SW 1271 (cell line): Measurements from ENCODE around the gene TRIM3.

Experiments used
- DNase-seq, 2 experiments: peaks; one replicate each; lab custom pipeline; 2025; lab: John Stamatoyannopoulos, UW

Gene TRIM3

GRCh38 chr11:6437993-6438392 lies 35.7 kb downstream of the TRIM3 start:
- DNase-seq = no peak

GRCh38 chr11:6437423-6437822 lies 36.3 kb downstream of the TRIM3 start:
- DNase-seq = no peak

- no peak for DNase-seq
Observed at GRCh38 chr11:6433998-6434660, 39.6 kb downstream of the TRIM3 start.

- DNase-seq = peak in 1 of 2 experiments; percentile 24
Observed at GRCh38 chr11:6431861-6432260, 41.9 kb downstream of the TRIM3 start.

DNA sequence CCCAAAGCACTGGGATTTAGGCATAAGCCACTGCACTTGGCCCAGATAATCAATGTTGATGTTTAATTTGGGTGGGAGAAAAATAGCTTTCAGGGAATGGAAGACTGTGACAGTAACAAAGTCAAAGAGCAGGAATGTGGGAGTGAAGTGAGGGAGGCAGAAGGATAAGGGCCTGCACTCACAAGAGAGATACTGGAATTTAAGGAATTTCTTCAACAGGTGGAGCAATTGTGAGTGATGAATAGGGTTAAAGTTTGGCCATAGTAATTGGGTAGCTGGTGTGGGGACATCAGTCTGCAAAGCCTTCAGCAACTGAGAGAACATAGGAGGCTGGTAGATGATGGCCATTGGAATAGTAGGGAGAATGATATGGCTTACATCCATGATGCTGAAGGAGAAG lies 46.2 kb downstream of the TRIM3 start:
- DNase-seq = no peak

- DNase-seq = no peak
Observed at GRCh38 chr11:6420677-6421076, 53.1 kb downstream of the TRIM3 start.

GRCh38 chr11:6419009-6419631 lies 54.6 kb downstream of the TRIM3 start, which contains the start of gene APBB1:
APBB1 (minus strand) TSS chr11:6419094; CDS start chr11:6411347, 7,747 bp downstream.
- DNase-seq = peak in 1 of 2 experiments; percentile 30

- DNase-seq = no peak
Observed at GRCh38 chr11:6418557-6419008, 55.2 kb downstream of the TRIM3 start.

GRCh38 chr11:6417907-6418556 lies 55.7 kb downstream of the TRIM3 start:
- DNase-seq = no peak

GRCh38 chr11:6415797-6416196 lies 57.9 kb downstream of the TRIM3 start:
- DNase-seq = no peak

GRCh38 chr11:6414874-6415328 lies 58.8 kb downstream of the TRIM3 start:
- no peak for DNase-seq

GRCh38 chr11:6413791-6414201 lies 59.9 kb downstream of the TRIM3 start:
- no peak for DNase-seq

GRCh38 chr11:6411594-6412031 lies 62.1 kb downstream of the TRIM3 start:
- DNase-seq = no peak

- DNase-seq = no peak
Observed at GRCh38 chr11:6410695-6411430, 62.9 kb downstream of the TRIM3 start.

DNA sequence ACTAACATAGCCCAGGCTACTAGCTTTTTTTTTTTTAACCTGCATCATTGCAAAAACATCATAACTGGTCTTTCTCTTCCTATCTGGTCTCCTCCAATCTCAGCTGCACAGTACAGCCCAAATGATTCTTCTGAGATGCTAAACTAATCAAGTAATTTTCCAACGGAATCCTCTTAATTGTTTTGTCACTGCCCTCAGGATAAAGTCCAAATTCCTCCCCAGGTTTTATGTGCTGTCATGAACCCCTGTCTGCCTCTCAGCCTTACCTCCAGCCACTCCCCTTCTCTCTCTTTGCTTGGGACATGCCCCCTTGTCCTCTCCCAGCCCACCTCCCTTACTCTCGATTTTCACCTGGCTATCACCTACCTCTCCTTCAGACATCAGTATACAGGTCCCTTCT lies 67.4 kb downstream of the TRIM3 start:
- DNase-seq = no peak

- DNase-seq = no peak
Observed at GRCh38 chr11:6405846-6406245, 67.9 kb downstream of the TRIM3 start.

GRCh38 chr11:6405052-6405667 lies 68.6 kb downstream of the TRIM3 start:
- no peak for DNase-seq

GRCh38 chr11:6404342-6405051 lies 69.2 kb downstream of the TRIM3 start:
- no peak for DNase-seq

GRCh38 chr11:6403539-6403938 lies 70.2 kb downstream of the TRIM3 start:
- DNase-seq = no peak

DNA sequence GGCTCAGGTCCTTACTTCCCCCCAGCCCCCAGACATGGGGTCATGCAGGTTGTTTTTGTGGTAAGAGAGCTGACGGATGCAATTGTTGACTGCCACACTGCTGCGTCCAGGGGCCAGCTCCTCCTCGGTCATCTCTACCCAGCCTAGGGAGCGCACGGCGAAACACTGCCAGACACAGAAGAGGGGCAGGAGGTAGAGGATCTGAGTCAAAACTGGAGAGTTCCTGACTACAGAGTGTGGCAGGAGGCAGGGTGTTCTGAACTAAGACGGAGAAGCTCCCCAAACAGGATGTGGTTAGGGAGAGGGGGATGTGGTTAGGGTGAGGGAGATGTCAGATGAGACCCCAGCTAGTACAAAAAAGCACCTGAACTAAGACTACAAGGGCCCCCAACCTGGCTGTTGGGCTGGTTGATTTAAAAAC lies 71.2 kb downstream of the TRIM3 start:
- DNase-seq = no peak

DNA sequence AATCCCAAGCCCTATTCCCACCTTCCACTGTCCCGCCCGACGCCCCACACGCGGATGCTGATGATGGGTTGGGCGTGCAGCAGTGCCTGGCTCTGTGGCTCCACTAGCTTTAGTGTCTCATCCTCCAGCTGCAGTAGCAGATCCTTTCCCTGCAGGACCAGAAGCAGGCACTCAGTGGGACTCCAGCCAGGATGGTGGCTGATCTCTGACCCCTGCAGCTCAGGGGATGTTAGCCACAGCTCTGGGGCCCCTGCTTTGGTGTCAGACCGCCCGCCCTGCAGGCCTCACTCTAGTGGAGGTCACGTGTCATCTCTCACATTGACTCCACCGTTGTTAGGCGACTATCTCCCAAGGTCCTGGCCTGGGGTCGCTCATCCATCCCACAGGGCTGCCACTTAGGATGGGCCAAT lies 71.7 kb downstream of the TRIM3 start:
- no peak for DNase-seq
